ENCODE data around the gene KLRC4. TPM values are rescaled to one million over a fixed set of nuclear protein-coding genes. Genes with fewer than 3 reads are reported as not detected.
"Not testable (repeated sequence)": the region's sequence is repeated elsewhere in the genome, so short reads cannot be mapped to it uniquely, and the experiment has no call there.

The KLRC4 gene
- total RNA-seq, 4 donors from 2014 or later, result 2.3 TPM; not detected in 3

DNA sequence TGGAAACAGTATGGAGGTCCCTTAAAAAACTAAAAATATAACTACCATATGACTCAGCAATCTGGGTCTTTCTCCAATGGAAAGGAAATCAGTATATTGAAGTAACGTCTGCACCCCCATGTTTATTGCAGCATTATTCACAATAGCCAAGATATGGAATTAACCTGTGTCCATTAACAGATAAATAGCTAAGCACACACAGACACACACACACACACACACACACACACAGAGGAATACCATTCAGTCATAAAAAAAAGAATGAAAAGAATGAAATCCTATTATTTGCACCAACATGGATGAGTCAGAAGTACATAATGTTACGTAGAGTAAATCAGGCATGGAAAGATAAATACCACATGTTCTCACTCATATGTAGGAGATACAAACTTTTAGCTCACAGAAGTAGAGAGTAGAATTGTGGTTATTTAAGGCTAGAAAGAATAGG, 24.4 kb downstream of the KLRC4 start:
- 46 to 50% methylated on average over 2 of the region's 2 CpGs for WGBS, 2 donors (ENCODE audit: low coverage in 1 of 2)
- H3K4me1 ChIP-seq, result no peaks in the 10 kb centered on the region
- H3K27ac ChIP-seq, result no peak overlapping the region
- H3K9me3 ChIP-seq, result peaks cover 0 to 3% (median 0%) of the 10 kb centered on the region in 3 donors
- H3K4me3 ChIP-seq, result no peak overlapping the region
- ATAC-seq, result no peak
- no peaks in the 10 kb centered on the region for H3K27me3 ChIP-seq
- no peaks in the 10 kb centered on the region for H3K36me3 ChIP-seq
- TF ChIP-seq EP300 (IDR thresholded peaks at IDR 0.05) (no peak), POLR2AphosphoS5 (IDR thresholded peaks at IDR 0.05) (no peak), POLR2A (IDR thresholded peaks at IDR 0.05) (no peak)
- TF ChIP-seq, protein P1, sequence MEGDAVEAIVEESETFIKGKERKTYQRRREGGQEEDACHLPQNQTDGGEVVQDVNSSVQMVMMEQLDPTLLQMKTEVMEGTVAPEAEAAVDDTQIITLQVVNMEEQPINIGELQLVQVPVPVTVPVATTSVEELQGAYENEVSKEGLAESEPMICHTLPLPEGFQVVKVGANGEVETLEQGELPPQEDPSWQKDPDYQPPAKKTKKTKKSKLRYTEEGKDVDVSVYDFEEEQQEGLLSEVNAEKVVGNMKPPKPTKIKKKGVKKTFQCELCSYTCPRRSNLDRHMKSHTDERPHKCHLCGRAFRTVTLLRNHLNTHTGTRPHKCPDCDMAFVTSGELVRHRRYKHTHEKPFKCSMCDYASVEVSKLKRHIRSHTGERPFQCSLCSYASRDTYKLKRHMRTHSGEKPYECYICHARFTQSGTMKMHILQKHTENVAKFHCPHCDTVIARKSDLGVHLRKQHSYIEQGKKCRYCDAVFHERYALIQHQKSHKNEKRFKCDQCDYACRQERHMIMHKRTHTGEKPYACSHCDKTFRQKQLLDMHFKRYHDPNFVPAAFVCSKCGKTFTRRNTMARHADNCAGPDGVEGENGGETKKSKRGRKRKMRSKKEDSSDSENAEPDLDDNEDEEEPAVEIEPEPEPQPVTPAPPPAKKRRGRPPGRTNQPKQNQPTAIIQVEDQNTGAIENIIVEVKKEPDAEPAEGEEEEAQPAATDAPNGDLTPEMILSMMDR (IDR thresholded peaks at IDR 0.05), result no peak

DNA sequence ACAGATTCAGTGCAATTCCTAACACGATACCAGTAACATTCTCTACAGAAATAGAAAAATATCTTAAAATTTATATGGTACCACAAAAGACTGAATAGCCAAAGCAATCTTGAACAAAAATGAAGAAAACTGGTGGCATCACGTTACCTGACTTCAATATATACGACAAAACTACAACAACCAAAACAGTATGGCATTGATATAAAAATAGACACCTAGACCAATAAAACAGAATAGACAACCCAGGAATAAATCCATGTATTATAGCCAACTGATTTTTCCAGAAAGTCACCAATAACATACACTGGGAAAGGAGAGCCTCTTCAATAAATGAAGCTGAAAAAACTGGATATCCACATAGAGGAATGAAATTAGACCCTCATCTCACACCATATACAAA, 25.4 kb downstream of the KLRC4 start:
- 87 to 93% methylated on average over 3 of the region's 3 CpGs for WGBS, 2 donors (ENCODE audit: low coverage in 1 of 2)
- Histone ChIP-seq H3K27me3 (no peaks in the 10 kb centered on the region), H3K4me3 (no peak overlapping the region), H3K27ac (no peak overlapping the region), H3K36me3 (no peaks in the 10 kb centered on the region), H3K9me3 (peaks cover 0 to 3% (median 0%) of the 10 kb centered on the region in 3 donors), H3K4me1 (no peaks in the 10 kb centered on the region)
- no peak for ATAC-seq
- TF ChIP-seq, protein P1 (IDR thresholded peaks at IDR 0.05), result no peak
- TF ChIP-seq POLR2A (IDR thresholded peaks at IDR 0.05) (no peak), EP300 (IDR thresholded peaks at IDR 0.05) (no peak), POLR2AphosphoS5 (IDR thresholded peaks at IDR 0.05) (no peak)

DNA sequence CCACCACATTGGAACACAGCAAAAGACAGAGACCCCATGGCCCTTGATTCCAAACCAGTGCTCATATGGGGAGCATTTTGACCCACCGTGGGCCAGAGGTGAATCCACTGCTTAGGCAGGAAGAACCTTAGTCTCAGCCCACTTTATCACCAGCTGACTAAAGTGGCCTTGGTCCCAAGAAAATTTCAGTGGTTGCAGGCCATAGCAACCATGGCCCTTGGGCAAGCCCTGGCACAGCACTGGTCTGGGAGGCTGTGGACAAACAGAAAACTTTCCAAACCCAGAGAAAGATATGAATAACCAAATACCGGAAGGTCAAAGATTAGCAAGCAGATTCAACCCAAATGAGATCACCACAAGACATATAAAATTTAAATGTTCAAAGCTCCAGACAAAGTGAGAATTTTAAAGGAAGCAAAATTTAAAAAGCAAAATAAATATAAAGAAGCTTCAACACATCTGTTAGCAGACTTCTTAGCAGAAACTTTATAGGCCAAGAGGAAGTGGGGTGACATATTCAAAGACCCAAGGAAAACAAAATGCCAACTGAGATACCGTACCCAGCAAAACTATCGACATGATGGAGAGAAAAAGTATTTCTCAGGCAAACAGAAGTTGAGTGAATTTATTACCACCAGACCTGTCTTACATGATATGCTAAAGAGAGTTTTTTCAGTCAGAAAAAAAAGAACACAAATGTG, 27.5 kb downstream of the KLRC4 start:
- Histone ChIP-seq H3K9me3 (peaks cover 0 to 3% (median 0%) of the 10 kb centered on the region in 3 donors), H3K27ac (no peak overlapping the region), H3K4me3 (no peak overlapping the region), H3K36me3 (no peaks in the 10 kb centered on the region), H3K4me1 (no peaks in the 10 kb centered on the region), H3K27me3 (no peaks in the 10 kb centered on the region)
- ATAC-seq, result no peak
- WGBS, 2 donors (ENCODE audit: low coverage in 1 of 2), result 94 to 97% methylated on average over 3 of the region's 4 CpGs
- TF ChIP-seq POLR2AphosphoS5 (IDR thresholded peaks at IDR 0.05), result no peak
- no peak for TF ChIP-seq EP300 (IDR thresholded peaks at IDR 0.05)

DNA sequence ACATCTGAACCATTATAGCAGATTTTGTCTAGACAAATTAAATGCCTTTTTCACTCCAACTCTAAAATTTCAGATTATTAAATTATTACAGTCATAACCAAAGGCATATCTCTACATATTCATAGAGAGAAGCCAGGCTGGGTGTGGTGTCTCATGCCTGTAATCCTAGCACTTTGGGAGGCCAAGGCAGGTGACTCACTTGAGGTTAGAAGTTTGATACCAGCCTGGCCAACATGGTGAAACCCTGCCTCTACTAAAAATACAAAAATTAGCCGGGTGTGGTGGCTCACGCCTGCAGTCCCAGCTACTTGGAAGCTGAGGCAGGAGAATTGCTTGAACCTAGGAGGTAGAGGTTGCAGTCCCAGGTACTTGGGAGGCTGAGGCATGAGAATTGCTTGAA, 30.8 kb downstream of the KLRC4 start:
- WGBS, 2 donors (ENCODE audit: low coverage in 1 of 2), result 90% methylated on average over 2 of the region's 2 CpGs; no CpG with 5 or more reads in 1 of the 2 donors
- not testable (repeated sequence) for H3K27ac ChIP-seq, H3K36me3 ChIP-seq, ATAC-seq, H3K27me3 ChIP-seq, H3K9me3 ChIP-seq, H3K4me1 ChIP-seq, H3K4me3 ChIP-seq

DNA sequence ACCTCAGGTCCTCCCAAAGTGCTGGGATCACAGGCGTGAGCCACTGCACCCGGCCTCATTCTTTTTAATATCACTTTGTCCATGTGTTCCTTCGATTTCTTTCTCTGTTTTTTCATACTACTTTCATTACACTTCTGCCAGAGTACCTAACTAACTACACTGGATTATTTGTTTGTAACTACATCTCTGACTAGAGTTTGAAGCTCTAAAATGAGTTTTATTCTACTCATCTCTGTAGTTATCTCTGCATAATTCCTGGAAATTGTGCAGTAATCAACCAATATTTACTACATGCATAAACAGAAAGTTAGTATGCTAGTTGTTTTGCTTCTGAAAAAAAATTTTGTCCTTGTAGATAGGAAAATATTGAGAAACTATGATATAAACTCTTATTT, 34.9 kb downstream of the KLRC4 start:
- Histone ChIP-seq H3K4me3 (no peak overlapping the region), H3K4me1 (no peaks in the 10 kb centered on the region), H3K27ac (no peak overlapping the region), H3K36me3 (peaks cover 0 to 6% of the 10 kb centered on the region in 2 donors), H3K9me3 (no peaks in the 10 kb centered on the region), H3K27me3 (no peaks in the 10 kb centered on the region)
- TF ChIP-seq EP300 (IDR thresholded peaks at IDR 0.05) (no peak), POLR2AphosphoS5 (IDR thresholded peaks at IDR 0.05) (no peak), POLR2A (IDR thresholded peaks at IDR 0.05) (no peak)
- TF ChIP-seq, protein P1 (IDR thresholded peaks at IDR 0.05), result no peak
- no peak for ATAC-seq
- WGBS, 2 donors (ENCODE audit: low coverage in 1 of 2), result 84 to 92% methylated on average over 3 of the region's 3 CpGs

DNA sequence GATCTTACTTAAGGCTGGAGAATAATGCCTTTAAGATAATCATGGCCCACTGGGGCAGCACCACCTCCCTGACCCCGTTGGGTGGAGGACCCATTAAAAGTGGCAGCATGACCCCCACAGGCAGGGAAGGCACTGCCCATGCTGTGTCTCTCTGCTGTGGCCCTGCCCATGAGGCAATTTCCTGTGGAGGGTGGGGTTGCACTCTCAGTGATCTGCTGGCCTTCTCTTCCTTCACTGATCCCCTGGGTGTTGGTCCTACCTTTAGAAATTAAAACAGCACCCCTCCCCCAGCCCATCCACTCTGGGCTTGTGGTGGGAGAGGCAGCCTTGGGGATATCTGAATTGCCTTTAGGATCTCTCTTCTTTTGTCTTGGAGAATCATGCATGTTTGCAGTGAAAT, 37.0 kb downstream of the KLRC4 start:
- no peak for TF ChIP-seq POLR2AphosphoS5 (IDR thresholded peaks at IDR 0.05)
- TF ChIP-seq EP300 (IDR thresholded peaks at IDR 0.05), result no peak
- no peak for TF ChIP-seq POLR2A (IDR thresholded peaks at IDR 0.05)
- TF ChIP-seq, protein P1 (IDR thresholded peaks at IDR 0.05), result no peak
- Histone ChIP-seq H3K27me3 (no peaks in the 10 kb centered on the region), H3K9me3 (no peaks in the 10 kb centered on the region), H3K27ac (peak overlapping the region in 1 of 4 donors; percentile 31), H3K4me1 (no peaks in the 10 kb centered on the region), H3K4me3 (no peak overlapping the region), H3K36me3 (peaks cover 0 to 6% of the 10 kb centered on the region in 2 donors)
- no peak for ATAC-seq
- WGBS, 2 donors (ENCODE audit: low coverage in 1 of 2), result 73% methylated on average over 1 of the region's 1 CpG; no CpG with 5 or more reads in 1 of the 2 donors

DNA sequence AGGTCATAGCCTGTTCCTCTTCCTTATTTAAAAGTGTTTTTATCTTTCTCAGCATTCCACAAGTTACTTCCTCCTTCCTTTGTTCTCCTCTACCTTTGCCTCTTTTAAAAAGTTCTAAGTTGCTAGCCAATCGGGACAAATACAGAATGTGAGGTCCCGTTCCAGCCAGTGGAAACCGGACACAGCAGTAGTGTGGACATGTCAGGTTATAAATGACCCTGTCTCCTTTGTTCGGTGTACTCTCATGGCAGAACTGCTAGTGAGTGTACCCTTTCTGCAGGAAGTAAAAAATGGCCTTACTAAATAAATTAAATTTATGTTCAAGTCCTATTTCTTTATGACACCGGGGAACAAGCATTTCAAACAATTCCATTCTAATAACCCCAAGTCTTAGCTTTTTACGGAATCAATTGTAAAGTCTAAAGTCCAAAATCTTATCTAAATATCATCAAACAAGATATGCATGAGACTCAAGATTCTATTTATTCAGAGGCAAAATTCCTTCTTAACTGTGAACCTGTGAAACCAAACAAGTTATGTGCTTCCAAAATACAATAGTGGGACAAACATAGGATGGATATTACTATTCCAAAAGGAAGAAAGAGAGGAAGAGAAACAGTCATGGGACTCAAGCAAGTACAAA, 37.5 kb downstream of the KLRC4 start:
- H3K27me3 ChIP-seq, H3K36me3 ChIP-seq, ATAC-seq, H3K4me3 ChIP-seq, H3K4me1 ChIP-seq, H3K9me3 ChIP-seq: not testable (repeated sequence)
- WGBS, 2 donors (ENCODE audit: low coverage in 1 of 2), result 57 to 74% methylated on average over 5 to 6 of the region's 6 CpGs
- H3K27ac ChIP-seq, result peak overlapping the region in 1 of 4 donors; percentile 31
